ENCODE measurements around the gene SEMA6B.

The SEMA6B gene

DNA sequence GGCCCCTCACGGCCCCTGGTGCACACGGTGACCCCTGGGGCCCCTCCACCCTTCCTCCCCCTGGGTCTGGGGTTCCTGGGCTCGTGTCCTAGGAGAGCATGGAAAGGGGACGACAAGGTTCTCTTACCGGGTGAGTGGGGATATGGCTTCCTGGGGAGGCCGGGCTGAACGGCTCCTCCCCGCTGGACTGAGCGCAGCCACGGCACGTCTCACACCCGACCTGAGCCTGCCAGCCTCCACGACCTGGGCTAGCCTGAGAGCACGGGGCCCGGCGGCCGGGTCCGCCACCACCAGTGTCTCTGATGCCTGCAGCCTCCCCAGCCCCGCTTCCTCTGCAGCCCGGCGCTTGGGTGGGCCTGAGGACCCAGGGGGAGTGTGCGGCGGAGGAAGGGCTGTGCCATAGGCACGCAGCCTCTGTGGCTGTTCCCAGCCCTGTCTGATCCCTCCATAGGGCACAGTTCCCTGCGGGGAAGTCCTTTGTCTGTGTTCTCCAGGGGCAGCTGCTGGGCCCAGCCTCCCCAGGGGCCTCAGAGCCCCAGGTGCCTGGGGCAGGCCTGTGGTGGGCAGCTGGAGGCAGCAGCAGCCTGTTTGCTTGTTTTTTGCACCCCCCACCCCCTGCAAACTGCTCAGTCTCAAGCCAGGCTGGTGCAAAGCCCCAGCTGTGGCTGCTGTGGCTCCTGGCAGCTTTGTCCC lies 56.2 kb downstream of the SEMA6B start:
- H3K4me3 ChIP-seq (ENCODE audit: severe bottlenecking): no peak overlapping the region
- H3K36me3 ChIP-seq (ENCODE audit: low read depth): peaks cover 6% of the 10 kb centered on the region
- no peaks in the 10 kb centered on the region for H3K27me3 ChIP-seq (ENCODE audit: insufficient read depth, poor library complexity, severe bottlenecking)
- TF ChIP-seq, protein P1, sequence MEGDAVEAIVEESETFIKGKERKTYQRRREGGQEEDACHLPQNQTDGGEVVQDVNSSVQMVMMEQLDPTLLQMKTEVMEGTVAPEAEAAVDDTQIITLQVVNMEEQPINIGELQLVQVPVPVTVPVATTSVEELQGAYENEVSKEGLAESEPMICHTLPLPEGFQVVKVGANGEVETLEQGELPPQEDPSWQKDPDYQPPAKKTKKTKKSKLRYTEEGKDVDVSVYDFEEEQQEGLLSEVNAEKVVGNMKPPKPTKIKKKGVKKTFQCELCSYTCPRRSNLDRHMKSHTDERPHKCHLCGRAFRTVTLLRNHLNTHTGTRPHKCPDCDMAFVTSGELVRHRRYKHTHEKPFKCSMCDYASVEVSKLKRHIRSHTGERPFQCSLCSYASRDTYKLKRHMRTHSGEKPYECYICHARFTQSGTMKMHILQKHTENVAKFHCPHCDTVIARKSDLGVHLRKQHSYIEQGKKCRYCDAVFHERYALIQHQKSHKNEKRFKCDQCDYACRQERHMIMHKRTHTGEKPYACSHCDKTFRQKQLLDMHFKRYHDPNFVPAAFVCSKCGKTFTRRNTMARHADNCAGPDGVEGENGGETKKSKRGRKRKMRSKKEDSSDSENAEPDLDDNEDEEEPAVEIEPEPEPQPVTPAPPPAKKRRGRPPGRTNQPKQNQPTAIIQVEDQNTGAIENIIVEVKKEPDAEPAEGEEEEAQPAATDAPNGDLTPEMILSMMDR (IDR thresholded peaks at IDR 0.05; ENCODE audit: poor library complexity, severe bottlenecking): no peak
- DNase-seq (ENCODE audit: low spot score) (peak; percentile 45), ATAC-seq (ENCODE audit: low read depth) (no peak)
- no peaks in the 10 kb centered on the region for H3K9me3 ChIP-seq (ENCODE audit: severe bottlenecking)
- H3K27ac ChIP-seq (ENCODE audit: poor library complexity, severe bottlenecking): no peak overlapping the region
- no peaks in the 10 kb centered on the region for H3K4me1 ChIP-seq (ENCODE audit: insufficient read depth, poor library complexity, severe bottlenecking)

DNA sequence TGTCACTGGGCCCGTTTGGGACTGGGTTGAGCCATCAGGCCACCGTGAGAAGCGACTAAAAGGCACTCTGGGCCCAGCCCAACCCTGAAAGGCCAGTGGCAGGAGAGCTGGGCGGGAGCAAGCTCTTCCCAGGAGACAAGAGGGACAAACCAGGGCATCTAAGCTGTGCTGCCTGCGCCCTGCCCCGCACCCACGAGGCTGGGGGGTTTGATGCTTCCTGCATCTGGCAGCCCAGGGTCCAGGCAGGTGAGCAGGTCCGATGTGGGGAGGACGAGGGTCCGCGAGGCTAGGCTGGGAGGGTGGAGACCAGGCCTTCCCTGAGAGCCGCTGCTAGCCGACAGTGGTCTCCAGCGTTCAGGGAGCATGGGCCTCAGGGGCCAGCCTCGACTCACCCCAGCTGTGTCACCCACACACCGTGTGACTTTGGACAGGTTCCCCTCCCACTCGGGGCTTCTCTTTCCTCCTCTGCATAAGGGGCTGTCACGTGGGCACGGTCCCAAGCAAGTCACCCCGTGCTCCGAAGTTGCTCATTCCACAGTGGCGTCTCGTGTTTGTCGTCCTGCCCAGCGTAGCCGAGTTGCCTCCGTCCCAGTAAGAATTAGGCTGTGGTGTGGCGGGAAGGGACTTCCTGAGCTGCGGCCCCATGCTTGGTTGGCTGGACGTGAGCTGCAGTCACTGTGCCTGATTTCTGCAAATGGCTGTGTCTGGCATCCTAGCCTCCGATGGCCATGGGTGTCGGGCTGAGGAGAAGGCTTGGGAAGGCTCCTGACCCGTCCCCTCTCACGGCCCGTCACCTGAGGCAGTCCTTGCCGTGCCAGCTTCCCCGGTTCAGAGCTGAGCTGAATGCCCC lies 57.0 kb downstream of the SEMA6B start:
- TF ChIP-seq, protein P1 (IDR thresholded peaks at IDR 0.05; ENCODE audit: poor library complexity, severe bottlenecking): no peak
- H3K36me3 ChIP-seq (ENCODE audit: low read depth): peaks cover 12% of the 10 kb centered on the region
- H3K9me3 ChIP-seq (ENCODE audit: severe bottlenecking): no peaks in the 10 kb centered on the region
- ATAC-seq (ENCODE audit: low read depth) (no peak), DNase-seq (ENCODE audit: low spot score) (peak; percentile 52)
- no peak overlapping the region for H3K27ac ChIP-seq (ENCODE audit: poor library complexity, severe bottlenecking)
- H3K27me3 ChIP-seq (ENCODE audit: insufficient read depth, poor library complexity, severe bottlenecking): no peaks in the 10 kb centered on the region
- H3K4me1 ChIP-seq (ENCODE audit: insufficient read depth, poor library complexity, severe bottlenecking): no peaks in the 10 kb centered on the region
- H3K4me3 ChIP-seq (ENCODE audit: severe bottlenecking): no peak overlapping the region

DNA sequence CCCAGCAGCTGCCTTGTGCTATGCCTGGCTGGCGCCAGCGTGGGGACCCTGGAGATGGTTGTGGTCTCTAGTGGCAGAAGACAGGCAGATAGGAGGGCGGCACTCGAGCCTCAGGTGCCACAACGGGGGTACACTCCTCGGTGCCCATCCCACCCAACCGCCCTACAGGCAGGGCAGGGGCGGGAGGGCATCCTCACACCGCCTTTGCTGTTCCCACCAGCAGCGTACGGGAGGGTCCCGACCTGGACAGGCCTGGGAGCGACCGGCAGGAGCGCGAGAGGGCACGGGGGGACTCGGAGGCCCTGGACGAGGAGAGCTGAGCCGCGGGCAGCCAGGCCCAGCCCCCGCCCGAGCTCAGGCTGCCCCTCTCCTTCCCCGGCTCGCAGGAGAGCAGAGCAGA lies 57.8 kb downstream of the SEMA6B start:
- Histone ChIP-seq H3K27ac (ENCODE audit: poor library complexity, severe bottlenecking) (no peak overlapping the region), H3K4me1 (ENCODE audit: insufficient read depth, poor library complexity, severe bottlenecking) (no peaks in the 10 kb centered on the region), H3K9me3 (ENCODE audit: severe bottlenecking) (no peaks in the 10 kb centered on the region), H3K27me3 (ENCODE audit: insufficient read depth, poor library complexity, severe bottlenecking) (no peaks in the 10 kb centered on the region), H3K4me3 (ENCODE audit: severe bottlenecking) (no peak overlapping the region), H3K36me3 (ENCODE audit: low read depth) (peaks cover 15% of the 10 kb centered on the region)
- DNase-seq (ENCODE audit: low spot score) (peak; percentile 46), ATAC-seq (ENCODE audit: low read depth) (no peak)
- TF ChIP-seq, protein P1 (IDR thresholded peaks at IDR 0.05; ENCODE audit: poor library complexity, severe bottlenecking): no peak

DNA sequence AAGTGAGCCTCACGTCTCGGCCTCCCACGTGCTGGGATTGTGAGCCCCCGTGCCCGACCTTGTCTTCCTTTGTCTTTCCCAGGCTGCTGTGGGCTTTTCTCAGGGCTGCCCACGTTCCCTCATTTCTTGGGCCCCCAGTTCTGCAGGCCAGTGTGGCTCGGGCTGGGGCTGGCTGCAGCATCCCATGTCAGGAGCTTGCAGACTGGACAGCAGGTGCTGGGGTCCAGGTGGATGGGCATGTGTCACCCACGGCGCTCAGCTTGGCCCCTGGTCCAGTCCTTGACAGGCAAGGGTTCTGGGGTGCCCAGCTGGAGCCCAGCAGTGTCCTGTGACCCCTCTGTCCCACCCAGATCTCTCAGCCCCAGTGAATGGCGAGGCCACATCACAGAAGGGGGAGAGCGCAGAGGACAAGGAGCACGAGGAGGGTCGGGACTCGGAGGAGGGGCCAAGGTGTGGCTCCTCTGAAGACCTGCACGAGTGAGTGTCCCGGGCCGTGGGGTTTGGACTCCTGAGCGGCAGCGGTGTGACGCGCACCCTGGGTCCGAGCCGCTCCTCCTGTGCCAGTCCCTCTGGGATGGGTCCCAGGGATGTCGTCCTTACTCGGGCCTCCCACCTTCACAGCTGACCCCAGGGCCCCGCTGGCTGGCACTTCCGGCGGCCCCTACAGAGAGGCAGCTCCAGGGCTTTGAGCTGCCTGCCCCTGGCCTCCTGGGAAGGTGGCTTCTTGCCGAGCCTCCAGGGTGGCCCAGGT lies 58.5 kb downstream of the SEMA6B start:
- DNase-seq (ENCODE audit: low spot score) (peak; percentile 44), ATAC-seq (ENCODE audit: low read depth) (no peak)
- Histone ChIP-seq H3K27me3 (ENCODE audit: insufficient read depth, poor library complexity, severe bottlenecking) (no peaks in the 10 kb centered on the region), H3K27ac (ENCODE audit: poor library complexity, severe bottlenecking) (no peak overlapping the region), H3K9me3 (ENCODE audit: severe bottlenecking) (no peaks in the 10 kb centered on the region), H3K4me3 (ENCODE audit: severe bottlenecking) (no peak overlapping the region), H3K4me1 (ENCODE audit: insufficient read depth, poor library complexity, severe bottlenecking) (no peaks in the 10 kb centered on the region), H3K36me3 (ENCODE audit: low read depth) (peaks cover 15% of the 10 kb centered on the region)
- TF ChIP-seq, protein P1 (IDR thresholded peaks at IDR 0.05; ENCODE audit: poor library complexity, severe bottlenecking): no peak
